HepG2 (cell line): ENCODE results near the gene GNA12. TPM values are rescaled to one million over a fixed set of nuclear protein-coding genes. Genes with fewer than 3 reads are reported as not detected.

Experiments
- ATAC-seq: fragments of 200-7000 bp; cut with Tn5 transposase; 3 replicates; pipeline ENCODE4 v1.9.1; 2020; ENCODE audit warnings: mild to moderate bottlenecking, moderate library complexity
- BruUV-seq: library from RNA; stranded (reverse); fragments of 400-500 nt; replicated peaks from 2 replicates; lab custom pipeline; 2021; lab: Mats Ljungman, UMichigan
- CTCF ChIA-PET: fragments of 300-600 bp; formaldehyde crosslinking; extraction: SDS; loops from one replicate; lab custom pipeline; 2021; ENCODE audit warnings: low total read pairs, inconsistent platforms, low intra/inter-chr PET ratio; lab: Yijun Ruan, JAX
- POLR2A ChIA-PET: fragments of 350-600 bp; sonication (Branson Sonifier 250); formaldehyde crosslinking; loops from one replicate; lab custom pipeline; 2020; ENCODE audit warnings: antibody characterized with exemption, inconsistent platforms; lab: Yijun Ruan, JAX
- DNase-seq: peaks from one replicate; pipeline ENCODE4 v3.0.0-alpha.2; 2015; ENCODE audit warnings: low spot score
- FAIRE-seq: peaks from 3 replicates; lab custom pipeline; 2011; peaks lifted over from hg19 to GRCh38; lab: Jason Lieb, UNC
- H2AFZ ChIP-seq: one replicate; pipeline ENCODE4 v1.6.1; 2011; ENCODE audit warnings: low read length, inconsistent platforms
- H3K27ac ChIP-seq: fragments of 300-600 bp; 3 replicates; pipeline ENCODE4 v1.8.0; 2011; ENCODE audit warnings: mixed run types, mild to moderate bottlenecking, mixed read lengths, low read length, inconsistent platforms; ENCODE audit not compliant: insufficient read depth; ENCODE audit errors: extremely low read length
- H3K27me3 ChIP-seq, 2 experiments: fragments of 200-600 bp in 1 of 2; 2 replicates in 1 of 2; 3 replicates in 1 of 2; pipeline versions ENCODE4 v1.6.0 to v1.8.0; 2011; ENCODE audit warnings: low read length in 2 of 2, mild to moderate bottlenecking in 2 of 2, moderate library complexity in 2 of 2, inconsistent platforms in 1 of 2; ENCODE audit not compliant: insufficient read depth in 2 of 2, control insufficient read depth in 1 of 2
- H3K36me3 ChIP-seq, 2 experiments: fragments of 200-600 bp in 1 of 2; replicated peaks in 1 of 2; 2 replicates in 1 of 2; 3 replicates in 1 of 2; pipeline versions ENCODE4 v1.5.1 to v1.8.0; 2011; ENCODE audit warnings: low read length in 2 of 2, inconsistent platforms in 1 of 2; ENCODE audit not compliant: insufficient read depth in 2 of 2, control insufficient read depth in 1 of 2
- H3K4me1 ChIP-seq: 2 replicates; pipeline ENCODE4 v1.5.1; 2012; ENCODE audit warnings: low read length, inconsistent platforms; ENCODE audit not compliant: insufficient read depth
- H3K4me2 ChIP-seq: 2 replicates; pipeline ENCODE4 v1.6.0; 2011; ENCODE audit warnings: low read depth, low read length, inconsistent platforms
- H3K4me3 ChIP-seq, 3 experiments: fragments of 200-600 bp in 1 of 3; sonication (generic), shearing (Covaris generic) in 1 of 3; replicated peaks in 1 of 3; 2 replicates each; pipeline ENCODE4 v1.5.1; 2011 to 2016; ENCODE audit warnings: low read length in 3 of 3, inconsistent platforms in 2 of 3, low read depth in 2 of 3, mild to moderate bottlenecking in 2 of 3, control low read depth in 1 of 3, mixed read lengths in 1 of 3; ENCODE audit not compliant: insufficient read depth in 1 of 3
- H3K79me2 ChIP-seq: one replicate; pipeline ENCODE4 v1.6.1; 2011; ENCODE audit warnings: low read length, inconsistent platforms; ENCODE audit not compliant: insufficient read depth
- H3K9ac ChIP-seq: 2 replicates; pipeline ENCODE4 v1.6.0; 2011; ENCODE audit warnings: mild to moderate bottlenecking, low read depth, low read length, inconsistent platforms; ENCODE audit not compliant: insufficient read depth
- H3K9me3 ChIP-seq: 2 replicates; pipeline ENCODE4 v1.5.1; 2012; ENCODE audit warnings: mild to moderate bottlenecking, low read length
- H4K20me1 ChIP-seq: 2 replicates; pipeline ENCODE4 v1.6.0; 2011; ENCODE audit warnings: inconsistent platforms, mild to moderate bottlenecking, low read length, moderate library complexity; ENCODE audit not compliant: insufficient read depth
- FOXA3 ChIP-seq: IDR thresholded peaks from 2 replicates; pipeline ENCODE4 v1.6.1; 2016; ENCODE audit warnings: missing genetic modification reagents, missing compliant biosample characterization
- GATAD2A ChIP-seq: IDR thresholded peaks from 2 replicates; pipeline ENCODE4 v1.6.1; 2016
- KLF12 ChIP-seq: sonication (generic); formaldehyde crosslinking; IDR thresholded peaks from 2 replicates; pipeline ENCODE4 v1.4.0; 2020; ENCODE audit warnings: missing genetic modification reagents, borderline replicate concordance
- POGZ ChIP-seq: sonication (generic); formaldehyde crosslinking; IDR thresholded peaks from 2 replicates; pipeline ENCODE4 v1.4.0; 2020; ENCODE audit warnings: mild to moderate bottlenecking, missing genetic modification reagents
- RELA ChIP-seq: sonication (generic); formaldehyde crosslinking; IDR thresholded peaks from 2 replicates; pipeline ENCODE4 v1.4.0; 2020; ENCODE audit warnings: missing genetic modification reagents
- SRY ChIP-seq: sonication (generic); formaldehyde crosslinking; IDR thresholded peaks from 2 replicates; pipeline ENCODE4 v1.8.0; 2022; ENCODE audit warnings: mild to moderate bottlenecking, missing genetic modification reagents
- TCF12 ChIP-seq, 2 experiments: fragments of 450-650 bp in 1 of 2; sonication (generic) in 1 of 2; formaldehyde crosslinking in 1 of 2; IDR thresholded peaks; 2 replicates each; pipeline versions ENCODE4 v1.6.1 to v1.8.0; 2017 to 2022; ENCODE audit warnings: antibody characterized with exemption in 1 of 2, mild to moderate bottlenecking in 1 of 2, missing genetic modification reagents in 1 of 2, moderate library complexity in 1 of 2
- THAP11 ChIP-seq: IDR thresholded peaks from 2 replicates; pipeline ENCODE4 v1.6.1; 2016; ENCODE audit warnings: missing biosample characterization, missing genetic modification reagents
- YEATS4 ChIP-seq: sonication (generic); formaldehyde crosslinking; IDR thresholded peaks from 2 replicates; pipeline ENCODE4 v1.4.0; 2020; ENCODE audit warnings: missing genetic modification reagents, borderline replicate concordance
- WGBS: methylation state at CpG from one replicate; pipeline ENCODE4 v1.1.6; 2017; ENCODE audit warnings: low lambda C conversion rate; 5-methylcytosine and 5-hydroxymethylcytosine counted together
- in situ Hi-C: cut with HindIII; loops from 2 replicates; pipeline ENCODE4 v1.10.0; 2017; ENCODE audit warnings: low pct_unique_long_range_greater_than_20kb; ENCODE audit not compliant: extremely low pct_ligation_motif_present
- intact Hi-C: fragments of 100-400 bp; cut with micrococcal nuclease; formaldehyde crosslinking; loops from one replicate; pipeline ENCODE4 v1.10.0; 2022; ENCODE audit not compliant: unreplicated experiment
- polyA plus RNA-seq, 8 experiments: library from polyadenylated mRNA; depleted of rRNA in 3 of 8; stranded (reverse) in 7 of 8; unstranded in 1 of 8; fragments of >200 nt; fragmentation: Illumina TruSeq in 4 of 8; extraction: Trizol in 4 of 8; gene quantifications; 2 replicates each; pipeline versions ENCODE4 v1.2.1 to v1.2.3, GENCODE V29; 2011 to 2016; ENCODE audit warnings: low read depth in 4 of 8, missing spikeins in 1 of 8, mixed read lengths in 1 of 8; ENCODE audit not compliant: insufficient read depth in 1 of 8
- total RNA-seq, 5 experiments: library from RNA; depleted of rRNA; stranded (reverse); fragments of >200 nt; fragmentation: Illumina TruSeq; extraction: Trizol; gene quantifications; 2 replicates each; pipeline ENCODE4 v1.2.3, GENCODE V29; 2016; ENCODE audit warnings: low read depth in 1 of 5
- TF ChIP-seq, protein P1 (sequence below): sonication (generic); IDR thresholded peaks from 2 replicates; pipeline ENCODE4 v1.6.1; 2016; ENCODE audit warnings: low read depth, borderline replicate concordance

GNA12 gene
- total and polyA plus RNA-seq, 2 of the 13 experiments (the other 11 are each of a cell fraction or from before 2014, with no cell fraction given): 16.2 to 50.9 TPM

DNA sequence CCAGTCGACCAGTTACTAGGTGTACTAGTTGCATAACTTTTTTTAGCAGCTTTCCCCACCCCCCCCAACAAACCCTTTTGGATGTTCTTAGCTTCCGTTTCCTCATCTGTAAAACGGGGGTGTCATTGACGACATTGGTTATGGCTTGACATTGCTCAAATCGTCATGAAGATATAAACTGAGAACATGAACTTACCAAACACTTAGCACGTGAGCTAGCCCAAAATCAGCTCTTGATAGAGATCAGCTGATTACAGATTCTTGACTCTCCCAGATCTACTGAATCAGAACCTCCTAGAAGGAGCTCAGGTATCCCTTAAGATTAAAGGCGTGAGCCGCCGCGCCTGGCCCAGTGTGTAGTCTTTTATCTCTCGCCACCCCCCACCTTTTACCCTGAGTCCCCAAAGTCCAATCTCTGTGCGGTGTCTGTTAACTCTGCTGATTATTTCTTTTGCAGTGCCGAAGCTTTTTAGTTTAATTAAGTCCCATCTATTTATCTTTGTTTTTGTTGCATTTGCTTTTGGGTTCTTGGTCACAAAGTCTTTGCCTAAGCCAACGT lies 1.0 kb upstream of the GNA12 start:
- ChIA-PET POLR2A (interaction anchor here (0.6 to 1.1 kb wide), 8 partner anchors 10 to 46 kb away, joined by 3 to 5 read pairs (median 3); no protein-coding TSS in a partner anchor), CTCF (no interaction called here)
- FAIRE-seq (no peak), ATAC-seq (no peak), DNase-seq (no peak)
- peak; percentile 2; the same call in 1 of the 2 replicates for TF ChIP-seq POGZ (CRISPR knock-in tag)
- no peak for TF ChIP-seq TCF12 (IDR thresholded peaks at IDR 0.05)
- TF ChIP-seq TCF12 (CRISPR knock-in tag; IDR thresholded peaks at IDR 0.05): no peak
- TF ChIP-seq GATAD2A (CRISPR knock-in tag): no peak
- no peak for TF ChIP-seq KLF12 (CRISPR knock-in tag)
- TF ChIP-seq RELA: no peak
- TF ChIP-seq, protein P1, sequence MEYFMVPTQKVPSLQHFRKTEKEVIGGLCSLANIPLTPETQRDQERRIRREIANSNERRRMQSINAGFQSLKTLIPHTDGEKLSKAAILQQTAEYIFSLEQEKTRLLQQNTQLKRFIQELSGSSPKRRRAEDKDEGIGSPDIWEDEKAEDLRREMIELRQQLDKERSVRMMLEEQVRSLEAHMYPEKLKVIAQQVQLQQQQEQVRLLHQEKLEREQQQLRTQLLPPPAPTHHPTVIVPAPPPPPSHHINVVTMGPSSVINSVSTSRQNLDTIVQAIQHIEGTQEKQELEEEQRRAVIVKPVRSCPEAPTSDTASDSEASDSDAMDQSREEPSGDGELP: 0 out of 2 replicates have a peak, but pooled peaks have one; percentile 14
- TF ChIP-seq THAP11 (CRISPR knock-in tag): no peak
- TF ChIP-seq SRY (CRISPR knock-in tag): no peak
- TF ChIP-seq YEATS4 (CRISPR knock-in tag): 0 out of 2 replicates have a peak, but pooled peaks have one; percentile 10
- no peak for TF ChIP-seq FOXA3 (CRISPR knock-in tag)
- in situ Hi-C loops (no loop called here), intact Hi-C loops (no loop called here)
- Histone ChIP-seq H3K79me2 (peaks cover 37% of the 10 kb centered on the region), H2AFZ (no peak overlapping the region), H3K4me1 (peaks cover 57% of the 10 kb centered on the region), H3K9me3 (no peaks in the 10 kb centered on the region), H3K36me3 (peaks cover 0 to 12% of the 10 kb centered on the region in 2 experiments; a peak in 2 of 5 replicates), H3K27ac (peak overlapping the region; percentile 72), H3K27me3 (no peaks in the 10 kb centered on the region), H3K4me3 (peak overlapping the region; percentile 46 to 66 (median 62)), H3K4me2 (peak overlapping the region; percentile 89), H4K20me1 (no peaks in the 10 kb centered on the region), H3K9ac (peak overlapping the region; percentile 69)
- TSS peak; percentile 99 for BruUV-seq
- 61% methylated on average over 14 of the region's 14 CpGs for WGBS
